ENCODE data around the gene CMIP.
"Not testable (repeated sequence)": the region's sequence is repeated elsewhere in the genome, so short reads cannot be mapped to it uniquely, and the experiment has no call there.

The CMIP gene

GRCh38 chr16:81444448-81445121, at the start of gene CMIP:
Gene CMIP, plus strand, starts transcription at chr16:81444808.
- DNase-seq (ENCODE audit: low spot score) = peak; percentile 92

GRCh38 chr16:81394966-81395655, 49.5 kb upstream of the CMIP start:
- no peak for DNase-seq (ENCODE audit: low spot score)

- DNase-seq (ENCODE audit: low spot score) = no peak
These were observed 47.3 kb upstream of the CMIP start for GRCh38 chr16:81397058-81397878.

- no peak for DNase-seq (ENCODE audit: low spot score)
These were observed 46.6 kb upstream of the CMIP start for GRCh38 chr16:81397879-81398520.

- DNase-seq (ENCODE audit: low spot score) = no peak
These were observed 44.7 kb upstream of the CMIP start for GRCh38 chr16:81399909-81400308.

GRCh38 chr16:81401035-81401950, 43.3 kb upstream of the CMIP start:
- no peak for DNase-seq (ENCODE audit: low spot score)

GRCh38 chr16:81403208-81403600, 41.4 kb upstream of the CMIP start:
- DNase-seq (ENCODE audit: low spot score) = no peak

- DNase-seq (ENCODE audit: low spot score) = peak; percentile 94
These were observed 40.8 kb upstream of the CMIP start for GRCh38 chr16:81403601-81404391.

- DNase-seq (ENCODE audit: low spot score) = not testable (repeated sequence)
These were observed 39.6 kb upstream of the CMIP start for GRCh38 chr16:81405002-81405401.

- no peak for DNase-seq (ENCODE audit: low spot score)
These were observed 38.9 kb upstream of the CMIP start for GRCh38 chr16:81405702-81406113.

GRCh38 chr16:81408409-81408950, 36.1 kb upstream of the CMIP start:
- DNase-seq (ENCODE audit: low spot score) = no peak

GRCh38 chr16:81409016-81409556, 35.5 kb upstream of the CMIP start:
- no peak for DNase-seq (ENCODE audit: low spot score)

GRCh38 chr16:81410643-81411293, 33.8 kb upstream of the CMIP start:
- DNase-seq (ENCODE audit: low spot score) = no peak

- DNase-seq (ENCODE audit: low spot score) = no peak
These were observed 31.2 kb upstream of the CMIP start for GRCh38 chr16:81413245-81413990.

GRCh38 chr16:81415751-81416150, 28.9 kb upstream of the CMIP start:
- DNase-seq (ENCODE audit: low spot score) = peak; percentile 68

GRCh38 chr16:81416749-81417148, 27.9 kb upstream of the CMIP start:
- no peak for DNase-seq (ENCODE audit: low spot score)

- no peak for DNase-seq (ENCODE audit: low spot score)
These were observed 27.4 kb upstream of the CMIP start for GRCh38 chr16:81417210-81417609.

GRCh38 chr16:81419806-81420205, 24.8 kb upstream of the CMIP start:
- no peak for DNase-seq (ENCODE audit: low spot score)

GRCh38 chr16:81421126-81421525, 23.5 kb upstream of the CMIP start:
- no peak for DNase-seq (ENCODE audit: low spot score)
